Breast epithelium (tissue), 3 donors: ENCODE measurements around the gene DCDC2B.
A peak's percentile ranks its signal among the peaks of the same experiment; 100 is the strongest.

Experiments
- POLR2A ChIP-seq: fragments of 450-650 bp; IDR thresholded peaks from one replicate; pipeline ENCODE4 v1.6.1; 2016; ENCODE audit warnings: antibody characterized with exemption, mild to moderate bottlenecking, moderate library complexity
- POLR2AphosphoS5 ChIP-seq, 3 donors: sonication (generic); formaldehyde crosslinking; IDR thresholded peaks; one replicate each; pipeline ENCODE4 v1.6.1; 2017; ENCODE audit warnings: antibody characterized with exemption in 3 of 3
- TF ChIP-seq, protein P1 (sequence below), 3 donors: fragments of 450-650 bp; IDR thresholded peaks; one replicate each; pipeline ENCODE4 v1.5.1; 2016 to 2017; ENCODE audit warnings: antibody characterized with exemption in 3 of 3, mild to moderate bottlenecking in 3 of 3, moderate library complexity in 3 of 3

DNA sequence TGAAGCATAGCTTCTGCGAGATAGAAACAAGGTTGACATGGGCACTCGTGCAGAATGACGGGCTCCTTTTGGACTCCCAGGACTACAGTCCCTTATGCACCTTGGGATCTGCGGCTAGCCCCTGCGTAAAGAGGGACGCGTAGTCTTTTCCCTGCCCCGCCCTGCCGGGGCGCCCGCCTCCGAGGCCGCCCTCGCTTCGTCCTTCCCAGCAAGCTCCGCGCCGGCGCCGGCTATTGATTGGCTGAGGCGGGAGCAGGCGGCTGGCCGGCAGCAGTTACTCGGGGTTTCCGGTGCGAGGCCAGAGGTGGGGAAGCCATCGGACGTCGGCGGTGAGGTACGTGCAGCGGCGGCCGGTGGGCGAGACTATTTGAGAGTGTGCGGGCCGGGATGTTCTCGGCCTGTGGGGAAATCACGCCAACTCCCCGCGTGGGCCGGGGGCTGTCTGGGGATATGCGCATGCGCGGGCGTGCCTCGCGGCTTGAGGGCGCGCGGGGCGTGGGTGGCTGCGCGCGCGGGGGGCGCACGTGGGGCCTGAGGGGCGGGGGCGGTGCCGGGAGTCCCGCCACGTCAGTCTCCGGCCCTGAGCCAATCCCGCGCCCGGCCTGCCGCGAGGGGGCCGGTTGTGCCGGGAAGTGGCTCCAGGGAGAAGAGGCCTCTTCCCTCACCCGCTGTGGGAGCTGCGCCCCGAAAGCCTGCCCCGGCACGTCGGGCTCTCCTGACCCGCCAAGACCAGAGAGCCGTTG lies 29.3 kb upstream of the DCDC2B start, which contains the start of gene TXLNA:
- TF ChIP-seq, protein P1, sequence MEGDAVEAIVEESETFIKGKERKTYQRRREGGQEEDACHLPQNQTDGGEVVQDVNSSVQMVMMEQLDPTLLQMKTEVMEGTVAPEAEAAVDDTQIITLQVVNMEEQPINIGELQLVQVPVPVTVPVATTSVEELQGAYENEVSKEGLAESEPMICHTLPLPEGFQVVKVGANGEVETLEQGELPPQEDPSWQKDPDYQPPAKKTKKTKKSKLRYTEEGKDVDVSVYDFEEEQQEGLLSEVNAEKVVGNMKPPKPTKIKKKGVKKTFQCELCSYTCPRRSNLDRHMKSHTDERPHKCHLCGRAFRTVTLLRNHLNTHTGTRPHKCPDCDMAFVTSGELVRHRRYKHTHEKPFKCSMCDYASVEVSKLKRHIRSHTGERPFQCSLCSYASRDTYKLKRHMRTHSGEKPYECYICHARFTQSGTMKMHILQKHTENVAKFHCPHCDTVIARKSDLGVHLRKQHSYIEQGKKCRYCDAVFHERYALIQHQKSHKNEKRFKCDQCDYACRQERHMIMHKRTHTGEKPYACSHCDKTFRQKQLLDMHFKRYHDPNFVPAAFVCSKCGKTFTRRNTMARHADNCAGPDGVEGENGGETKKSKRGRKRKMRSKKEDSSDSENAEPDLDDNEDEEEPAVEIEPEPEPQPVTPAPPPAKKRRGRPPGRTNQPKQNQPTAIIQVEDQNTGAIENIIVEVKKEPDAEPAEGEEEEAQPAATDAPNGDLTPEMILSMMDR (IDR thresholded peaks at IDR 0.05) = peak in 2 of 3 donors; percentile 12 to 27
- TF ChIP-seq POLR2A (no peak), POLR2AphosphoS5 (IDR thresholded peaks at IDR 0.05) (peak; percentile 60 to 82 (median 73))
